C4-2B (cell line): ENCODE data around the gene MTUS2.

Experiments used
- CTCF ChIP-seq: fragments of 450-650 bp; conservative IDR thresholded peaks from 2 replicates; pipeline ENCODE4 v1.5.1; 2017; ENCODE audit warnings: mild to moderate bottlenecking
- ZFX ChIP-seq: fragments of 450-650 bp; IDR thresholded peaks from 2 replicates; pipeline ENCODE4 v1.6.1; 2017

DNA sequence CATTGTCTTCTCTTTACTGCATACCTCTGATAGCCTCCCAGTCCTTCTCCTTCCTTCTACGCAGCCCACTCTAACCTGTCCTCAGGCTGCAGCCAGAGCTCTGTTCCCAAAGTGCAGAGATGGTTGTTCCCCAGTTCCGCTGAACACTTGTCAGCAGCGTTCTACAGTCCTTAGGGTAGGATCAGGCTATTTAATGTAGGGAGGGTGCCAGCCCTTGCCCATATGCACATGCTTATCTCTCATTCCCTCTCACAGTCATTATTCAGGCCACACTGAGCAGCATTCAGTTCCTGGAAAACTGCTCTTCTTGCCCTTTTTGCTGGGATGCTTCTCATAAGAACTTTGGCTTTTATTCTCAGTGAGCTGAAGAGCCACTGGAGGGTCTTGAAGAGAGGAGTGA, 180.7 kb downstream of the MTUS2 start:
- no peak for TF ChIP-seq CTCF
- TF ChIP-seq ZFX = no peak
